NCI-H510A (cell line): Measurements from ENCODE around the gene ITGAL.
"Not testable (repeated sequence)": the region's sequence is repeated elsewhere in the genome, so short reads cannot be mapped to it uniquely, and the experiment has no call there.

Experiments
- DNase-seq: peaks from one replicate; lab custom pipeline; 2025; lab: John Stamatoyannopoulos, UW

Gene ITGAL

DNA sequence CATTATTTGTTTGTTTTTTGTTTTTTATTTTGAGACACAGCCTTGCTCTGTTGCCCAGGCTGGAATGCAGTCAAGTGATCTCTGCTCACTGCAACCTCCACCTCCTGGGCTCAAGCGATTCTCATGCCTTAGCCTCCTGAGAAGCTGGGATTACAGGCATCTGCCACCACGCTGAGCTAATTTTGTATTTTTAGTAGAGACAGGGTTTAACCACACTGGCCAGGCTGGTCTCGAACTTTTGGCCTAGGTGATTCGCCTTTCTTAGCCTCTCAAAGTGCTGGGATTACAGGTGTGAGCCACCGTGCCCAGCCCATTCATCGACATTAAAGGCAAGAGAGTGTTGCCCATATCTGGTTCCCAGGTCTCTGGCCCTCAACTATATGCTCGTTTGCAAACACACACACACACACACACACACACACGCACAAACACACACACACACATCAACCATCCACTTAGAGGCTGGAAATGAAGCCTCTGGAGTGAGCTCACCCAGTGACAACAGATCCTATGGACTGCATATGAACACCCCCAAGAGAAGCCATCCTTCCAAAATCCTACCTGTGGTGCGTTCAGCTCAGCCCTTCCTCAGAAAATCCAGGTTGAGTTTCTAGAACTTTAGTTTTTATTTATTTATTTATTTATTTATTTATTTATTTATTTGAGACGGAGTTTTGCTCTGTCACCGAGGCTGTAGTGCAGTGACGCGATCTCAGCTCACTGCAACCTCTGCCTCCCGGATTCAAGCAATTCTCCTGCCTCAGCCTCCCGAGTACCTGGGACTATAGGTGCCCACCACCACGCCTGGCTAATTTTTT is 14.6 kb upstream of the ITGAL start:
- no peak for DNase-seq

DNA sequence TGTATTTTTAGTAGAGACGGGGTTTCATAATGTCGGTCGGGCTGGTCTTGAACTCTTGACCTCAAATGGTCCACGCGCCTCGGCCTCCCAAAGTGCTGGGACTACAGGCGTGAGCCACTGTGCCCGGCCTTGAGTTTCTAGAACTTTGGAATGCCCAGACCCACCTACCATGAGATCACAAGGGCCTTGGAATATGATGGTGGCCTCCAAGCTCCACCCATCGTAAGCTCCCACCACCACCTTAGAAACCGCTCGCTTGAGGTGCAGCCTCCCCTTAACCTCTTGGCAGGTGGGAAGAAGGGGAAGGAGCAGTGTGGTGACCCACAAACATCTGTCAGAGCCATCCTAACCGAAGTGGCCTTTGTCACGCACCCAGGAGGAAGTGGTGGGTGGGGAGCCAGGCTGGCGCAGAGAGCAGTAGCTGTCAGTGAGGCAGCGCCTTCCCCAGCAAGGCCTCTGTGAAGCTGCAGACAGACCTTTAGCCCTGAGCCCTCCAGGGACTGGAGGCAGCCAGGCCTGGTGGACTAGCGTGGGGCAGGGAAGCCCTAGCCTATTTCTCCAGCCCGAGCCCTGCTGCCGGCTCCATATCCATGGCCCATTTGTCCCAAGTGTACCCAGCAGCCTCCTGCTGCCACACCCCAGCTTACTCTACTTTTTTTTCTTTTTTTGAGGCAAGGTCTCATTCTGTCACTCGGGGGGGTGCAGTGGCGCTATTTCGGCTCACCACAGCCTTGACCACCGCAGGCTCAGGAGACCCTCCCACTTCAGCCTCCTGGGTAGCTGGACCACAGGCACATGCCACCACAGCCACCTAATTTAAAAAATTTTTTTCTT is 13.8 kb upstream of the ITGAL start:
- no peak for DNase-seq

DNA sequence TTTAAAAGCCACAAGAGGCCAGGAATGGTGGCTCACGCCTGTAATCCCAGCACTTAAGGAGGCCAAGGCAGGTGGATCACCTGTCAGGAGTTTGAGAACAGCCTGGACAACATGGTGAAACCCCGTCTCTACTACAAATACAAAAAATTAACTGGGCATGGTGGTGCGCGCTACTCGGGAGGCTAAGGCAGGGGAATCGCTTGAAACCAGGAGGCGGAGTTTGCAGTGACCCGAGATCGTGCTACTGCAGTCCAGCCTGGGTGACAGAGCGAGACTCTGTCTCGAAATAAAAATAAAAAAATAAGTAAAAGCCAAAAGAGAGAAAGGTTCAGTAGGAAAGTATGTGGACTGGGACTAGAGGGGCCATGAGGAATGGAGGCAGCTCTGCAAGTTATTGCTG is 13.1 kb upstream of the ITGAL start:
- no peak for DNase-seq

DNA sequence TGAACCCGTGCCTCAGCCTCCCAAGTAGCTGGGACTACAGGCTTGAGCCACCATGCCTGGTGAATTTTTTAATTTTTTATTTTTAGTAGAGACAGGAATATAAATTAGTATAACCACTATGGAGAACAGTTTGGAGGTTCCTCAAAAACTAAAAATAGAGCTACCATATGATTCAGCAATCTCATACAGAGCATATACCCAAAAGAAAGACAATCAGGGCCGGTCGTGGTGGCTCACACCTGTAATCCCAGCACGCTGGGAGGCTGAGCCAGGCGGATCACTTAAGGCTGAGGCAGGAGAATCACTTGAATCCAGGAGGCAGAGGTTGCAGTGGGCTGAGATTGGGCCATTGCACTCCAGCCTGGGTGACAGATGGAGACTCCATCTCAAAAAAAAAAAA is 11.1 kb upstream of the ITGAL start:
- DNase-seq, result not testable (repeated sequence)

DNA sequence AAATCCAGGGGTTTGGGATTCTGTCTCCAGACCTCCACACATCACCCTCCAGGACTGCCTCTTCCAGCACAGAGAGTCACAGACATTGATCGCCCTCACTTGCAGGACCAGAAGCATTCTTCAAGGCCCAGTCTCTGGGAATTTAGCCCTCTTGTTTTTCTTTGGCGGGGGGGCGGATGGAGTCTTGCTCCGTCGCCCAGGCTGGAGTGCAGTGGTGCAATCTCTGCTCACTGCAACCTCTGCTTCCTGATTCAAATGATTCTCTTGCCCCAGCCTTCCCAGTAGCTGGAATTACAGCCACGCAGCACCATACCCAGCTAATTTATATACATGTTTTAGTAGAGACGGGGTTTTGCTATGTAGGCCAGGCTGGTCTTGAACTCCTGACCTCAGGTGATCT is 8.5 kb upstream of the ITGAL start:
- no peak for DNase-seq

DNA sequence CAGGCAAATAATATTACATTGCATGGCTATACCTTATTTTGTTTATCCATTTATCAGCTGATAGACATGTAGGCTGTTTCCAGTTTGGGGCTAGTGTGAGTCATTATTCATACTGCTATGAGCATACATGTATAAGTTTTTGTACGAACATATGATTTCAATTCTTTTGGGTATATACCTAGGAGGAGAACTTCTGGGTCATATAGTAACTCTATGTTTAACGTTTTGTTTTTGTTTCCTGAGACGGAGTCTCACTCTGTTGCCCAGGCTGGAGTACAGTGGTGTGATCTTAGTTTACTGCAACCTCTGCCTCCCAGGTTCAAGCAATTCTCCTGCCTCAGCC is 2.4 kb upstream of the ITGAL start:
- DNase-seq, result no peak

DNA sequence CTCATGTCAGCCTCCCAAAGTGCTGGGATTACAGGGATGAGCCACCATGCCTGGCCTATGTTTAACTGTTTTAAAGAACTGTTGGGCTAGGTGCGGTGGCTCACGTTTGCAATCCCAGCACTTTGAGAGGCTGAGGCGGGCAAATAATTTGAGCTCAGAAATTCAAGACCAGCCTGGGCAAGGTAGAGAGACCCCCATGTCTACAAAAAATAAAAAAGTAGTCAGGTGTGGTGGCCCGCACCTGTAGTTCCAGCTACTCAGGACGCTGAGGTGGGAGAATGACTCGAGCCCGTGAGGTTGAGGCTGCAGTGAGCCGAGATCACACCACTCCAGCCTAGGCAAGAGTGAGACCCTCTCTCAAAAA is 1.9 kb upstream of the ITGAL start:
- DNase-seq, result no peak

DNA sequence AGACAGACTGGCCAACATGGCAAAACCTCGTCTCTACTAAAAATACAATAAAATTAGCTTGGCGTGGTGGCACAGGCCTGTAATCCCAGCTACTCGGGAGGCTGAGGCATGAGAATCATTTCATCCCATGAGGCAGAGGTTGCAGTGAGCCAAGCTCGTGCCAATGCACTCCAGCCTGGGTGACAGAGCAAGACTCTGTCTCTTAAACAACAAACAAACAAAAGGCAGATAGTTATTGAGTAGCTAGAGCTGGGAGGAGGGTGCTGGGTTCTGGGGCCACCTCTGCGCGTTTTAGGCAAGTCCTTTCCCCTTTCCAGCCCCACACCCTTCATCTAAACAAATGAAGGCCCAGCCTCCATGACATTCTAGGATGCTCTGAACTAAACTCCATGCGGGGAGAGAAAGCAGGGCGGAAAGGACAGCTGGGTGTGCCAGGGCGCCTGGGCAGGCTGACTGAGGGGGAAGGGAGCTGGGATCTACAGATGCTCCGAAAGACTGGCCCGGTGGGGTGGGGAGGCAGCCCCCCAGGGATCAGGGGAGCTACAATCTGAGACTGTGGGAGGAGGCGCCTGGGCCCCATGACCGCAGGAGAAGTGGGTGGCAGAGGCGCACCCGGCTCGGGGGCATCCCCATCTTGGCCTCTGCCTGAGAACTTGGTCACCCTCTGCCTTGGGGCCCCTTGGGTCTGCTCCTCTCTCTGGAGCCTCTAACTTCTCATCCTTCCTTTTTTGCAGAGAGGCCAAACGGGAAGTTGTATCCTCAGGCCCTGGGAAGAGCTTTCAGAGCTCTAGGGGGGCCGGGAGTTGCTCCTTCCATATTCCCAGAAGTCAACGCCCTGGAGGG is 910 bp downstream of the ITGAL start:
- no peak for DNase-seq

DNA sequence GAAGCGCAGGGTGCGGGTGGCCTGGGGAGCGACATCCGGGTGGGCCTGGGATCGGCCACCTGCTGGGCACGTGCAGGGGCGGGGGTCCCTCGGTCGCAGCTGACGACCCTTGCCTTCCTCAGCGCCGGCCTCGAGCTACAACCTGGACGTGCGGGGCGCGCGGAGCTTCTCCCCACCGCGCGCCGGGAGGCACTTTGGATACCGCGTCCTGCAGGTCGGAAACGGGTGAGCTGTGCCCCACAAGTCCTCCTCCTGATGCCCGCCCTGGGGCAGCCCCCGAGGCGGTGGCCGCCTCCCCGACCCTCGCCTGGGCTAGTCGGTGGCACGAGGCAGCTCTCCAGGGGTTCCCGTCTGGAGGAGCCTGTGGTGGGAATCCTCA is 1.5 kb downstream of the ITGAL start:
- no peak for DNase-seq

DNA sequence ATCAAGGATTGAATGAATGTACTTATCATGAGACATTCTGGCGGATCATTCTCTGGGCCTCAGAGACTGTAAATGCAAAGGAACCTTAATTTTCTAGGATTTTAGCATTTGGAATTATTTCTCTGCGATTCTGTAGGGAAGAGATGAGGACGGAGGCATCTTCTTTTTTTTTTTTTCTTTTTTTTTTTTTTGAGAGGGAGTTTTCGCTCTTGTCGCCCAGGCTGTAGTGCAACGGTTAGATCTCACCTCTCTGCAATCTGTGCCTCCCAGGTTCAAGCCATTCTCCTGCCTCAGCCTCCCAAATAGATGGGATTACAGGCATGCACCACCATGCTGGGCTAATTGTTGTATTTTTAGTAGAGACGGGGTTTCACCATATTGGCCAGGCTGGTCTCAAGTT is 2.1 kb downstream of the ITGAL start:
- no peak for DNase-seq

DNA sequence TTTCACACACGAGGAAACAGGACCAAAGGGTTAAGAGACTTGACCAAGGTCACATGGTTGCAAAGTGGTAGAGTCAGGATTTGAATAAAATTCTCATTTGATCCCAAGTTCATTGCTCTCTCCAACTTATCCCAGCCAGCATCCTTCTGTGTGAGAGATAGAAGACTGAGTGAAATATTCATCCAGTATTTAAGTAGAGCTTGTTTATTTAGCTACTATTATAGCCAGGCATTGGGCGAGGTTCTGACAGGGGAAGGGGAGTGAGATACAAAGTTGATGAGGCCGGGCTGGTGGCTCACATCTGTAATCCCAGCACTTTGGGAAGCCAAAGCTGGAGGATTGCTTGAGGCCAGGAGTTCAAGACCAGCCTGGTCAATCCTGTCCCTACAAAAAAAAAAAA is 4.4 kb downstream of the ITGAL start:
- no peak for DNase-seq

DNA sequence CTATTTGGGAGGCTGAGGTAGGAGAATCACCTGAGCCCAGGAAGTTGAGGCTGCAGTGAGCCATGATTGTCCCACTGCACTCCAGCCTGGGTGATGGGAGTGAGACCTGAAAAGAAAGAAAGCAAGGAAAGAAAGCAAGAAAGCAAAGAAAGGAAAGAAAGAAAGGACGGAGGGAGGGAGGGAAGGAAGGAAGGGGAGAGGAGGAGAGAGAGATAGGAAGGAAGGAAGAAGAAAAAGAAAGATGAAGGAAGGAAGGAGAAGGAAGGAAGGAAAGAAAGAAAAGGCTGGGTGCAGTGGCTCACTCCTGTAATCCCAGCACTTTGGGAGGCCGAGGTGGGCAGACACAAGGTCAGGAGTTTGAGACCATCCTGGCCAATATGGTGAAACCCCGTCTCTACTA is 5.2 kb downstream of the ITGAL start:
- DNase-seq, result not testable (repeated sequence)

DNA sequence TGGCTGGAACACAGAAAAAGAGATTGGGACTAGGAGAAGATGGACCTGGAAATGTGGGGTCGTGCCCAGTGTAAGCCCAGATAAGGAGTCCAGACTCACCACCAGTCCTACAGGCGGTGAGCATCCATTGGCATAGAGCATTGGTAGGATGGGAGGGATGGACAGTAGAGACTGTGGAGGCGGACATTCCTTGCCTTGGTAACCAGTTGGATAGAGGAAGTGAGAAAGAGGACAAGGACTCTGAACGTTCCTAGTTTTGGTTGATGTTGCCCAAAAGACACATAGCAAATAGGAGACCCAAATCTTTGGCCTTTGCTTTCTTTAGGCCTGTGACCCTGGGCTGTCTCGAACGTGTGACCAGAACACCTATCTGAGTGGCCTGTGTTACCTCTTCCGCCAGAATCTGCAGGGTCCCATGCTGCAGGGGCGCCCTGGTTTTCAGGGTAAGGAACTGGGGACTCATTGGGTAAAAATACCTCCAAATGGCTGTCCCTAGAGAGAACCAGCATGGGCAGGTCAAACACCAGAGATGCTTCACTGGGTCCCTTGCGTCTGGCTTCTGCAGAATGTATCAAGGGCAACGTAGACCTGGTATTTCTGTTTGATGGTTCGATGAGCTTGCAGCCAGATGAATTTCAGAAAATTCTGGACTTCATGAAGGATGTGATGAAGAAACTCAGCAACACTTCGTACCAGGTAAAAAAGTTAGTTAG is 6.4 kb downstream of the ITGAL start:
- DNase-seq, result no peak

DNA sequence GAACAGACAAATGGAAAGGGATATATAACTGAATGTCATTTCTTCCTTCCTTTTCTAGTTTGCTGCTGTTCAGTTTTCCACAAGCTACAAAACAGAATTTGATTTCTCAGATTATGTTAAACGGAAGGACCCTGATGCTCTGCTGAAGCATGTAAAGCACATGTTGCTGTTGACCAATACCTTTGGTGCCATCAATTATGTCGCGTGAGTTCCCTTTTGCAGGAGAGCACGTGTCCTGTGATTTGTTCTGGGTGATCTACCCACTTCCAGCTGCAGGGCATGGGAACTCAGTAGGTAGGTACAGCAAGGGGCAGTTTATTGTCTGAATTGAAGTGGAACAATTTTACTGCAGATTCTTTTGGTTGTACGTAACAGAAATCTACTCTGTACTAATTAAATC is 8.8 kb downstream of the ITGAL start:
- no peak for DNase-seq

DNA sequence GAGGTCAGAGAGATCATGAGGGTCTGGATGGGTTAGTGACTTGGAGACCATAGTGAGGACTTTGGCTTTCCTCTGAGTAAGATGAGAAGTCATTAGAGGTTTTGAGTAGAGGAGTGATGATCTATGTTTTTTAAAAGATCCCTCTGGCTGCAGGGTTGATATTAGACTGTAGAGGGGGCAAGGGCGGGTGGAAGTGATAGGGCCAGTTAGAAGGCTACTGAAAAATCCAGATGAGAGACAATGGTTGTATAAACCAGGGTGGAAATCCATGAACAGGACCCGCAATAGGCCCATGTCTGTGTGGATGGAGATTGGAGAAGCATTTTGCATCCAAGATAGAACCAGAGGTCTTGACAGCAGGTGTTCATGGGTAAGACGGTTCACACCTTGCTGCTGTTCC is 9.8 kb downstream of the ITGAL start:
- DNase-seq, result no peak

DNA sequence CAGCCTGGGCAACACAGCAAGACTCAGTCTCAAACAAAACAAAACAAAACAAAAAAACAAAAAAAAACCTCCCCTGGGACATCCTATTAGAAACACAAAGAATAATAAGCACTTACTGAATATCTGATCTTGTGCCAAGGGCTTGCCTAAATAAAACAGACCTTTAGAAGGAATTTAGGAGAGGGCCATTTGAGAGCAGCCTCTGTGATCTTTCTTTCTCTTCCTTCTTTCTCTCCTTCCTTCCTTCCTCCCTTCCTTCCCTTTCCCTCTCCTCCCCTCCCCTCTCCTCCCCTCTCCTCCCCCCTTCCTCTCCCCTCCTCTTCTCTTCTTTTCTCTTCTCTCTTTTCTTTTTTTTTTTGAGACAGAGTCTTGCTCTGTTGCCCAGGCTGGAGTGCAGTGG is 12.3 kb downstream of the ITGAL start:
- no peak for DNase-seq

DNA sequence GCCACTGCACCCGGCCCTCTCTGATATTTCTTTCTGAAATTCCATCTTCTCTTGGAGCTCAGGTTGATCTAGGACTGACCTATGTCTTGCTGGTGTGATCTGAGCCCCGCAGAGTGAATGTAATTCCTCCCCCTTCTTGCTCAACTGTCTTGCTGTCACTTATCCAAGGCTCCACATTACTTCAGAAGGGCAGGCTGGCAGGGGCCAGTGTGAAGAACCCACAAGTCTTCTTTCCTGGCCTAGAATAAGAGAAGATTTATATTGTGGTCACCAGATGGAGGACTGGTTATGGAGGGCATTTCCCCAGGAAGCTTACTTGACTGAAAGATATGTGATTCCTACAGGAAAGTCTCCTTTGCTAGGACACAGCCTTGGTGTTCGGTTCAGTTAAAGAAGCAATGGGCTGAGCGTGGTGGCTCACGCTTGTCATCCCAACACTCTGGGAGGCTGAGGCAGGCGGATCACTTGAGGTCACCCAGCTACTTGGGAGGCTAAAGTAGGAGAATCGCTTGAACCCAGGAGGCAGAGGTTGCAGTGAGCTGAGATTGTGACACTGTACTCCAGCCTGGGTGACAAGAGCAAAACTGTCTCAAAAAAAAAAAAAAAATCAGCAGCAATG is 13.4 kb downstream of the ITGAL start:
- no peak for DNase-seq

DNA sequence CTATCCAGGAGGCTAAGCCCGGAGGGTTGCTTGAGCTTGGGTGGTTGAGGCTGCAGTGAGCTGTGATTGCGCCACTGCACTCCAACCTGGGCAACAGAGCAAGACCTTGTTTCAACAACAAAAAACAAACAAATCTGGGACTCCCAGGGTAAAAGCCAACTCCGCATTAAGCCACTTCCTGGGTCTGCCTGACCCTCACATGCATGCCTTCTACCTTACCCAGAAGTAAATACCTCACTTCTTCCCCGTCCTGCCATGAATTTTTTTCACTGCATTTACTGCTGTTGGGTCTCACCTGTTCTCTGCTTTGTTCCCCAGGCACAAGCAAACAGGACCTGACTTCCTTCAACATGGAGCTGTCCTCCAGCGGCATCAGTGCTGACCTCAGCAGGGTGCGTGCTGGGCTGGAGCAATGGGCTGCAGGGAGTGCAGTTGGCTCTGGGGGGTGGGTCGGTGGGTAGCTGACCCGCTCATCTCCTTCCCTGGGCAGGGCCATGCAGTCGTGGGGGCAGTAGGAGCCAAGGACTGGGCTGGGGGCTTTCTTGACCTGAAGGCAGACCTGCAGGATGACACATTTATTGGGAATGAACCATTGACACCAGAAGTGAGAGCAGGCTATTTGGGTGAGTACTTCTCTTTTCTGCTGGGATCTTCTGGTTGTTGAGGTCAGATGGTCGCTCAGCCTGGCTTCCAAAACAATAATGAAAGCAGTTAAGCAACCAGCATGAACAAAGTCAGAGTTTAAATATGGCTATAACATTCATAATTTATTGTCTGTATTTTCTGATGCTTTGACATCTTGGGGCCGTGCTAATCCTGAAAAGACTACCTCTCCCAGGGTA is 16.4 kb downstream of the ITGAL start:
- no peak for DNase-seq

DNA sequence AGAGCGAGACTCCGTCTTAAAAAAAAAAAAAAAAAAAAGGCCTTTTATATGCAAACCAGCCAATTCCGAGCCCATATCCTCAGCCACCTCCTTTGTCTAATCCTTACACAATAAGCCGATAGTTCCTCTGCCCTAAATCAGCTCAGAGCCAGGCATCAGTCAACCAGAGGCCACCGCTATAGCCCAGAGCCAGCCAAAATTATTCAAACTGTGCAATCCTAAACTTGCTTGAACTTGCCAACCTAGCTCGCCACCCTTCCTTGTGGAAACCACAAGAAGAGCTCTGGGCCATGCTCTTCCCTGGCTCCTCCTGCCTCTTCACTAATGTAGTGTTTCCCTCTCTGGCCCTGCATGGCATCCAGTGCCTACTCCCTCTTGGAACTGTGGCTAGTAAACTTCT is 17.7 kb downstream of the ITGAL start:
- no peak for DNase-seq

DNA sequence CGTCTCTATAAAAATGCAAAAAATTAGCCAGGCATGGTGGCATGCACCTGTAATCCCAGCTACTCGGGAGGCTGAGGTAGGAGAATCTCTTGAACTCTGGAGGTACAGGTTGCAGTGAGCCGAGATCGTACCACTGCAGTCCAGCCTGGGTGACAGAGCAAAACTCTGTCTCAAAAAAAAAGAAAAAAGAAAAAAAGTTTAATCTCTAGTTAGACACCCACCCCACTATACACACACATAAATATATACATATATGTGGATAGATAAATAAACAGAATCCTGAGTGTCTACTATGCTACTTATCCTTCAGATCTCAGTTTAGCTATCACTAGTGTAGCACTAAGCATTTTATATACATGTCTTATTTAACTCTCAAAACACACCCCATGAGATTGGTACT is 18.7 kb downstream of the ITGAL start:
- DNase-seq, result no peak
